BLaER1 (cell line): ENCODE data around the gene RAB34.
"Not testable (repeated sequence)": the region's sequence is repeated elsewhere in the genome, so short reads cannot be mapped to it uniquely, and the experiment has no call there.

Experiments used
- H3K27ac ChIP-seq: shearing (Covaris generic); formaldehyde crosslinking; 2 replicates; pipeline ENCODE4 v1.8.1; 2022
- H3K27me3 ChIP-seq: shearing (Covaris generic); formaldehyde crosslinking; 2 replicates; pipeline ENCODE4 v1.8.1; 2022
- H3K36me3 ChIP-seq: shearing (Covaris generic); formaldehyde crosslinking; 2 replicates; pipeline ENCODE4 v1.8.1; 2022
- H3K4me1 ChIP-seq: shearing (Covaris generic); formaldehyde crosslinking; 2 replicates; pipeline ENCODE4 v1.8.1; 2022
- H3K4me2 ChIP-seq: shearing (Covaris generic); formaldehyde crosslinking; 2 replicates; pipeline ENCODE4 v1.8.1; 2022
- H3K4me3 ChIP-seq: shearing (Covaris generic); formaldehyde crosslinking; 2 replicates; pipeline ENCODE4 v1.8.1; 2022
- H3K9ac ChIP-seq: shearing (Covaris generic); formaldehyde crosslinking; 2 replicates; pipeline ENCODE4 v1.8.1; 2022
- H3K9me3 ChIP-seq: shearing (Covaris generic); formaldehyde crosslinking; 2 replicates; pipeline ENCODE4 v1.8.1; 2022
- H4K20me1 ChIP-seq: shearing (Covaris generic); formaldehyde crosslinking; 2 replicates; pipeline ENCODE4 v1.8.1; 2022
- Cebpa-rat ChIP-seq: shearing (Covaris generic); IDR thresholded peaks from 2 replicates; pipeline ENCODE4 v1.8.1; 2022

RAB34 gene

GRCh38 chr17:28722417-28723158 lies 4.9 kb upstream of the RAB34 start:
- peak overlapping the region; percentile 98 for H3K9ac ChIP-seq
- peak overlapping the region; percentile 100 for H3K4me2 ChIP-seq
- H4K20me1 ChIP-seq = peaks cover 59% of the 10 kb centered on the region
- peaks cover 46% of the 10 kb centered on the region for H3K36me3 ChIP-seq
- no peak for TF ChIP-seq Cebpa-rat
- no peaks in the 10 kb centered on the region for H3K9me3 ChIP-seq
- peak overlapping the region; percentile 84 for H3K4me3 ChIP-seq
- H3K27ac ChIP-seq = peak overlapping the region; percentile 99; the same call in 1 of the 2 replicates
- no peaks in the 10 kb centered on the region for H3K27me3 ChIP-seq
- H3K4me1 ChIP-seq = peaks cover 66% of the 10 kb centered on the region

GRCh38 chr17:28720997-28721329 lies 3.3 kb upstream of the RAB34 start:
- peaks cover 47% of the 10 kb centered on the region for H3K36me3 ChIP-seq
- peak overlapping the region; percentile 100 for H3K4me2 ChIP-seq
- not testable (repeated sequence) for H3K9me3 ChIP-seq, H3K27me3 ChIP-seq
- peak overlapping the region; percentile 99 for H3K27ac ChIP-seq
- peak overlapping the region; percentile 98 for H3K9ac ChIP-seq
- H3K4me3 ChIP-seq = peak overlapping the region; percentile 84
- H4K20me1 ChIP-seq = peaks cover 68% of the 10 kb centered on the region
- H3K4me1 ChIP-seq = peaks cover 70% of the 10 kb centered on the region

- no peaks in the 10 kb centered on the region for H3K27me3 ChIP-seq
- H3K4me3 ChIP-seq = peak overlapping the region; percentile 84
- H3K9ac ChIP-seq = peak overlapping the region; percentile 98
- H3K4me2 ChIP-seq = peak overlapping the region; percentile 100
- H3K4me1 ChIP-seq = peaks cover 71% of the 10 kb centered on the region
- peaks cover 52% of the 10 kb centered on the region for H3K36me3 ChIP-seq
- no peak for TF ChIP-seq Cebpa-rat
- H3K9me3 ChIP-seq = no peaks in the 10 kb centered on the region
- peaks cover 69% of the 10 kb centered on the region for H4K20me1 ChIP-seq
- H3K27ac ChIP-seq = peak overlapping the region; percentile 99
These were observed 2.8 kb upstream of the RAB34 start for GRCh38 chr17:28720247-28720996.

- Histone ChIP-seq H3K27me3 (no peaks in the 10 kb centered on the region), H3K27ac (peak overlapping the region; percentile 99), H3K4me2 (peak overlapping the region; percentile 98), H3K4me1 (peaks cover 67% of the 10 kb centered on the region), H3K9ac (peak overlapping the region; percentile 98), H3K9me3 (no peaks in the 10 kb centered on the region), H4K20me1 (peaks cover 68% of the 10 kb centered on the region), H3K4me3 (peak overlapping the region; percentile 84), H3K36me3 (peaks cover 54% of the 10 kb centered on the region)
- TF ChIP-seq Cebpa-rat = no peak
These were observed 1.4 kb upstream of the RAB34 start for GRCh38 chr17:28719021-28719433.

DNA sequence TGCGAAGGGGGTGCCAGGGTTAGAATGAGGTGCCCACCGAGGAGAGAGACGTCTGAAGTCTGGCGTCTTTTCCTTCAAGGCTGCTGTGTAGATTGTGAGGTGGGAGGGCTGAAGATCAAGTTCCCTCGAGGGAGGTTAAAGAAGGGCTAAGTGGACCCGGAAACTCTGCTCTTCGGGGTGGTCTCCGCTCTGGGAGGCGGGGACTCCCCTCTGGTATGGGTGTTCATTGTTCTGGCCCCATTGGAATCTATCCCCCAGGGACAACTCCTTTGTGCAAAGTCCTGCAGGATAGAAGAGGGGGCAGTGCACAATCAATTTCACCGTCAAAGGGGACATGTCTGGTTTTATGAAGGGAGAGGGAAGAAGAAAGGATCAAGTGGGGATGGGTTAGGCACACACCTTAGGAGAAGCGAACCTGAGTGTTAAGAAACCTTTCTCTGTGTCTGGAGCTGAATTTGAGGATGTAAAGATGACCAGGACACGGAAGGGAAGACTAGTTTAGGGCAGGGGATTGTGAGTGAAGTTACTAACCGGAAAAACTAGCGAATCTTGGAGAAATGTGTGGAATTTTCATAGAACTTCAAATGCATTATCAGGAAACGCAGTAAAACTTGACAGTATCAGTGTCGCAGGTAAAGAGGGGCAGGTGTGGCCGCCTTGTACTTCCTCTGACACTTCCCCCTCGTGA lies 809 bp upstream of the RAB34 start:
- peak overlapping the region; percentile 99 for H3K27ac ChIP-seq
- H3K4me3 ChIP-seq = peak overlapping the region; percentile 84
- H3K4me1 ChIP-seq = peaks cover 67% of the 10 kb centered on the region
- H3K4me2 ChIP-seq = peak overlapping the region; percentile 98
- peaks cover 62% of the 10 kb centered on the region for H4K20me1 ChIP-seq
- no peaks in the 10 kb centered on the region for H3K27me3 ChIP-seq
- H3K9ac ChIP-seq = peak overlapping the region; percentile 98
- H3K36me3 ChIP-seq = peaks cover 54% of the 10 kb centered on the region
- no peak for TF ChIP-seq Cebpa-rat
- no peaks in the 10 kb centered on the region for H3K9me3 ChIP-seq

- H3K4me1 ChIP-seq = peaks cover 65% of the 10 kb centered on the region
- H3K4me2 ChIP-seq = peak overlapping the region; percentile 98
- peak overlapping the region; percentile 84 for H3K4me3 ChIP-seq
- peaks cover 47% of the 10 kb centered on the region for H4K20me1 ChIP-seq
- peak overlapping the region; percentile 98 for H3K9ac ChIP-seq
- H3K36me3 ChIP-seq = peaks cover 47% of the 10 kb centered on the region
- H3K27me3 ChIP-seq = no peaks in the 10 kb centered on the region
- peak overlapping the region; percentile 99 for H3K27ac ChIP-seq
- TF ChIP-seq Cebpa-rat = no peak
- H3K9me3 ChIP-seq = no peaks in the 10 kb centered on the region
These were observed 709 bp downstream of the RAB34 start for GRCh38 chr17:28716740-28717577.

DNA sequence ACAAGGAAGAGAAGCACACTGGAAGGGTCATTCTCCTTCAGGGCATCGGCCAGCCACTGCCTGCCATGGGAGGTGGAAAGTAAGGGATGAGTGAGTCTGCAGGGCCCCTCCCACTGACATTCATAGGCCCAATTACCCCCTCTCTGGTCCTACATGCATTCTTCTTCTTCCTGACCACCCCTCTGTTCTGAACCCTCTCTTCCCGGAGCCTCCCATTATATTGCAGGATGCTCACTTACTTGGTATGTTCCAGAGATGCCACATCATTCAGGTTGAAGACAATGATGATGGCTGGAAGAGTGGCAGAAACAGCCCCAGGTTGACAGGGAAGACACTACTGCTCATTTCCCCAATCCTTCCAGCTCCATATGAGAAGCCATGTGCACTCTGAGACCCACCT lies 2.5 kb downstream of the RAB34 start:
- Histone ChIP-seq H3K36me3 (peaks cover 34% of the 10 kb centered on the region), H3K4me1 (peaks cover 58% of the 10 kb centered on the region), H3K9ac (no peak overlapping the region), H3K27ac (no peak overlapping the region), H3K9me3 (no peaks in the 10 kb centered on the region), H3K27me3 (no peaks in the 10 kb centered on the region), H3K4me3 (no peak overlapping the region), H3K4me2 (peak overlapping the region; percentile 98; the same call in 1 of the 2 replicates), H4K20me1 (peaks cover 30% of the 10 kb centered on the region)
- TF ChIP-seq Cebpa-rat = no peak

DNA sequence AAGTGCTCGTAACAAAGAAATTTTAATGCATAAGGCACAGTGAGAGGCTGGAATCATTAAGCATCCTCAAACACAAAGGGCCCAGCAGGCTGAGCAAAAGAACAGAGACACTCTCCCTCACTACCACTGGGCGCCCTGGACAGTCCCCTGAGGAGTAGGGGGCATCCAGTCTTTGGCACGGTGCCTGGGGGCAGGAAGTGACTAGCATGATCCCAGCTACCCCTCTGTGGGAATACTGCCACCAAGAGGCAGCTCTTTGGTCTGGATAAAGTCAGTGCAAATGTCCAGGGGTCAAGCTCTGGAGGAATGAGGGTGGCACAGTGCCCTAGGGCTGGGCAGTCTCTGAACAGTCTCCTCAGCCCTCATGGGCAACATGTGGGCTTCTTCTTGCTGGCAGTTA lies 3.4 kb downstream of the RAB34 start:
- no peak for TF ChIP-seq Cebpa-rat
- peaks cover 26% of the 10 kb centered on the region for H4K20me1 ChIP-seq
- peaks cover 66% of the 10 kb centered on the region for H3K4me1 ChIP-seq
- no peak overlapping the region for H3K9ac ChIP-seq
- H3K4me3 ChIP-seq = no peak overlapping the region
- H3K36me3 ChIP-seq = peaks cover 34% of the 10 kb centered on the region
- H3K27me3 ChIP-seq = no peaks in the 10 kb centered on the region
- H3K9me3 ChIP-seq = no peaks in the 10 kb centered on the region
- H3K27ac ChIP-seq = no peak overlapping the region
- no peak overlapping the region for H3K4me2 ChIP-seq

GRCh38 chr17:28712705-28713415 lies 4.8 kb downstream of the RAB34 start:
- Histone ChIP-seq H3K4me3 (peak overlapping the region; percentile 78), H3K27ac (peak overlapping the region; percentile 87), H3K4me1 (peaks cover 55% of the 10 kb centered on the region), H3K36me3 (peaks cover 34% of the 10 kb centered on the region), H3K4me2 (peak overlapping the region; percentile 96), H3K9me3 (no peaks in the 10 kb centered on the region), H4K20me1 (peaks cover 26% of the 10 kb centered on the region), H3K9ac (peak overlapping the region; percentile 84), H3K27me3 (no peaks in the 10 kb centered on the region)
- no peak for TF ChIP-seq Cebpa-rat
